ENCODE data around the gene AQP6. TPM values are rescaled to one million over a fixed set of nuclear protein-coding genes. Genes with fewer than 3 reads are reported as not detected.

AQP6 gene
- total RNA-seq, 4 donors from 2014 or later, result 1.9 TPM; not detected in 3

DNA sequence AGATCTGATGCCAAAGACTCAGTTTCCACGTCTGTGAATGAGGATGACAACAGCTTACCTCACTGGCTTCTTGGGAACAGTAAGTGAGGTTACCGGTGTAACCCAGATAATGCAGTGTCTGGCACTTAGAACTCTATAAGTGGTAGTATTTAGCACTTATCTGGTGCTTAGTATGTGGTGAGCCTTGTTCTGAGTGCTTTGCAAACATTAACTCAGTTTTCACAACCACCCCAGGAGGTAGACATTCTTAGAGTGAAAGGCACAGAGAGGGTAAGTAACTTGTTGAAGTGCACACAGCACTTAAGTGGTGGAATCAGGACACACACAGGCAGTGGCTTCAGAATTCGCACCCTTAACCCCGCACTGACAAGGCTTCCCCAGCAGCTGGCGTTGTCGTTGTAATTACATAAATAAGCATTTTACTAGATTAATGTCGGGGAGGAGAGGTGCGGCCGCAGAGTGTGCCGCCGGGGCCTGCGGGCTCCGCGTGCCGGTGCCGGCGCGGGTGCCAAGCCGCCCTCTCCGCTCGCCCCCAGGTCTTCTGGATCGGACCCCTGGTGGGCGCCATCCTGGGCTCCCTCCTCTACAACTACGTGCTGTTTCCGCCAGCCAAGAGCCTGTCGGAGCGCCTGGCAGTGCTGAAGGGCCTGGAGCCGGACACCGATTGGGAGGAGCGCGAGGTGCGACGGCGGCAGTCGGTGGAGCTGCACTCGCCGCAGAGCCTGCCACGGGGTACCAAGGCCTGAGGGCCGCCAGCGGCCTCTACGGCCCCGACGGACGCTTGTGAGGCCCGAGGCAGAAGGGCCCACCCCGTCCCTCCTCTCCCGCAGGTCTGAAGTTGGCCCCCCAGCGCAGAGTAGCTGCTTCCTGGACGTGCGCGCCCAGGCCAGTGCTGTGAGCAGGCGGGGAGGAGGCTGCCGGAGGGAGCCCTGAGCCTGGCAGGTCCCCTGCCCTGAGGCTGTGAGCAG is 17.6 kb upstream of the AQP6 start:
- no peak for TF ChIP-seq CTCF (IDR thresholded peaks at IDR 0.05; ENCODE audit: low read depth)

DNA sequence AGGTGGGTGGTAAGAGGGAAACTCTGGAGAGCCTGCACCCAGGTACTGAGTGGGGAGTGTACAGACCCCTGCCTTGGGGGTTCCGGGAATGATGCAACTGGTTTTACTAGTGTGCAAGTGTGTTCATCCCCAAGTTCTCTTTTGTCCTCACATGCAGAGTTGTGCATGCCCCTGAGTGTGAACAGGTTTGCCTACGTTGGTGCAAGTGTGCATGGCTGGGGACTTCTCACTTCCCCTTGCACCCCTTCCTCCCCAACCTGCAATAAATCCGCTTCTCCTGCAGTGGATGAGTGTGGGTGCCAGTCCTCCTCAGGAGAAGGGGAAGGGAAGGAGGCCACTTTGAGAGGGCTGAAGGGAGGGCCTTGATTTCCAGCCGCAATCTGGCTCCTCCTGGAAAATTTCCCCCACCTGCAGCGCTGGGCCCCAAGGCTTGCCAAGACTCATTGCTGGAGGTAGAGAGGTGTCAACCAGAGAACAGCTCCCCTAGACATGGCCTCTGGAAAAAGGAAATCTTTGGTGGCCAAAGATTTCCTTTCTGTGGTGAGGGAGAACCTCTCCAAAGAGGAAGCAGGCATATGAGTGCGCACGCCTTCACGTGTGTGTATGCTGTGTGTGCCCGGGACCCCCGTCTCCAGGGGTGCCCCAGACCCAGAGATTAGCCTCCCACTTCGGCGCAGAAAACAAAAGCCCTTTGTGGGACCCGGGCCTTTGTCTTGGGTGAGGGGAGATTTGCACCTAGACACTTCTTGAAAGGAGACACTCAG is 16.7 kb upstream of the AQP6 start:
- TF ChIP-seq CTCF (IDR thresholded peaks at IDR 0.05; ENCODE audit: low read depth), result no peak

DNA sequence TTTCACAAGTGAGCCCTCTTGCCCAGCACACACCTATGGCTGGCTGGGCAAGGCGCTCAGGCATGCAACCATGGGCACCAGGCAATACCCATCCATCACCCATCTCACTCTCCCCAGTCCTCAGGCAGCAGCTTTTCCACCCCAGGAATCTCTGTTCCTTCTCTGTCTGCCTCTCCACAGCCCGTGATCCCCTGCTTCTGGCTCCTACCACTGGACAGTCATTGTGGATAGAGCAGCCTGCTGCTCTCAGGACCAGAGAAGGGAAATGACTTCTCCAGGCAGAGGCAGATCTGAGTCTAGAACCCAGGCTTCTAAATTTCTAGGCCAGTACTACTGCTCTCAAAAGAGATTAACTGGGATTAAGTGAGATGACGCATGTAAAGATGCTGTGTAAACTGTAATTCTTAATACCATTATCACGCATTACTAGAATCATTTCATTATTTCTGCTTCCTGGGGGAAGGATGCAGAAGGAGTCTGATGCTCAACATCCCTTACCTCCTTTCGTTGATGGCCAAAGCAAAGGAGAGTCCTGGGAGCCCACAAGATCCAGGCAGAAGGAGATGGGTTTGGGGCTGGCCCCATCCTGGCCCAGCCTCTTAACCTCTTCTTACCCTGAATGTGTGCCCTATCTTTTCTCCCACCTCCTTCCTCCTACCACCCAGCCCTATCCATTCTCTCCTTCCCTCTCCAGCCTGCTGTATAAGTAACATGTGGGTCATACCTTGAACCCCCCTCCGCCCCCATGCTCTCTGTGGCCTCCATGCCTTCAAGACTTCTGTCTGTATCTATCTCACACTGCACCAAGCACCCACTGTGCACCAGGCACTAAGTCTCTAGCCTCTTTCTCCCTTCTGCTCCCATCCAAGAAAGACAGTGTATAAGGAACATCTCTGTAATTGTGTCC is 15.8 kb upstream of the AQP6 start:
- TF ChIP-seq CTCF (IDR thresholded peaks at IDR 0.05; ENCODE audit: low read depth), result no peak

- TF ChIP-seq CTCF (IDR thresholded peaks at IDR 0.05; ENCODE audit: low read depth), result no peak
Measured at GRCh38 chr12:49957570-49957967, 15.2 kb upstream of the AQP6 start.

- no peak for TF ChIP-seq CTCF (IDR thresholded peaks at IDR 0.05; ENCODE audit: low read depth)
Measured at GRCh38 chr12:49959685-49960473, 12.9 kb upstream of the AQP6 start.

GRCh38 chr12:49960474-49961110 is 12.2 kb upstream of the AQP6 start:
- TF ChIP-seq CTCF (IDR thresholded peaks at IDR 0.05; ENCODE audit: low read depth), result no peak
